Panc1 (cell line): ENCODE data around the gene SMIM33. TPM values are rescaled to one million over a fixed set of nuclear protein-coding genes. Genes with fewer than 3 reads are reported as not detected.

Experiments
- ATAC-seq: fragments of 200-7000 bp; cut with Tn5 transposase; 2 replicates; pipeline ENCODE4 v1.9.1; 2020; ENCODE audit warnings: mild to moderate bottlenecking, moderate library complexity
- BruUV-seq: library from RNA; stranded (reverse); fragments of 400-500 nt; replicated peaks from 2 replicates; lab custom pipeline; 2021; lab: Mats Ljungman, UMichigan
- CTCF ChIA-PET: fragments of 300-600 bp; sonication (Branson Sonifier 250); formaldehyde crosslinking; loops from one replicate; lab custom pipeline; 2022; ENCODE audit warnings: antibody characterized with exemption; lab: Charles Lee
- POLR2A ChIA-PET: fragments of 300-600 bp; sonication (Branson Sonifier 250); formaldehyde crosslinking; loops from one replicate; lab custom pipeline; 2022; ENCODE audit warnings: antibody characterized with exemption; lab: Charles Lee
- DNase-seq: peaks from one replicate; pipeline ENCODE4 v3.0.0-alpha.2; 2010; ENCODE audit warnings: low read depth, low spot score
- H3K27ac ChIP-seq: 2 replicates; pipeline ENCODE4 v1.5.1; 2011; ENCODE audit warnings: mild to moderate bottlenecking, low read length, inconsistent platforms
- H3K27me3 ChIP-seq: fragments of 200-500 bp; sonication (Bioruptor generic); 2 replicates; pipeline ENCODE4 v1.6.0; 2014; ENCODE audit warnings: low read length, inconsistent platforms; ENCODE audit not compliant: control insufficient read depth, insufficient read depth
- H3K36me3 ChIP-seq: fragments of 200-500 bp; sonication (Bioruptor generic); 2 replicates; pipeline ENCODE4 v1.5.1; 2014; ENCODE audit warnings: inconsistent platforms, mild to moderate bottlenecking, low read length, moderate library complexity; ENCODE audit not compliant: control insufficient read depth, insufficient read depth
- H3K4me1 ChIP-seq: 2 replicates; pipeline ENCODE4 v1.5.1; 2011; ENCODE audit warnings: inconsistent platforms, mild to moderate bottlenecking, low read length, moderate library complexity; ENCODE audit not compliant: control insufficient read depth, insufficient read depth
- H3K4me3 ChIP-seq, 2 experiments: 2 replicates each; pipeline ENCODE4 v1.5.1; 2011 to 2012; ENCODE audit warnings: low read depth in 2 of 2, low read length in 2 of 2, mild to moderate bottlenecking in 2 of 2, inconsistent platforms in 1 of 2, moderate library complexity in 1 of 2
- H3K9me3 ChIP-seq: fragments of 200-500 bp; sonication (Bioruptor generic); 2 replicates; pipeline ENCODE4 v1.5.1; 2014; ENCODE audit warnings: low read depth, mild to moderate bottlenecking, inconsistent platforms, low read length, moderate library complexity; ENCODE audit not compliant: control insufficient read depth, insufficient read depth
- CTCF ChIP-seq: fragments of 450-650 bp; IDR thresholded peaks from 2 replicates; pipeline ENCODE4 v1.5.1; 2017; ENCODE audit warnings: mild to moderate bottlenecking
- POLR2AphosphoS5 ChIP-seq: IDR thresholded peaks from 2 replicates; pipeline ENCODE4 v1.6.1; 2012; ENCODE audit warnings: mild to moderate bottlenecking, low read depth, low read length, moderate library complexity
- REST ChIP-seq, 2 experiments: IDR thresholded peaks; 2 replicates each; pipeline ENCODE4 v1.6.1; 2011 to 2012; ENCODE audit warnings: low read depth in 2 of 2, control low read depth in 1 of 2, low read length in 1 of 2, mild to moderate bottlenecking in 1 of 2, moderate library complexity in 1 of 2; ENCODE audit not compliant: insufficient read depth in 1 of 2
- SIN3A ChIP-seq: IDR thresholded peaks from 2 replicates; pipeline ENCODE4 v1.6.1; 2012; ENCODE audit warnings: low read depth, mild to moderate bottlenecking, low read length, moderate library complexity, borderline replicate concordance; ENCODE audit not compliant: insufficient read depth
- TCF7L2 ChIP-seq: IDR thresholded peaks from 2 replicates; pipeline ENCODE4 v1.6.1; 2011; ENCODE audit warnings: mild to moderate bottlenecking, low read depth, low read length, inconsistent platforms
- in situ Hi-C: cut with HindIII; loops from 2 replicates; pipeline ENCODE4 v1.10.0; 2016; ENCODE audit warnings: low sequenced_read_pairs, low pct_unique_long_range_greater_than_20kb
- intact Hi-C: fragments of 100-400 bp; cut with micrococcal nuclease; formaldehyde crosslinking; loops from one replicate; pipeline ENCODE4 v1.10.0; 2022; ENCODE audit not compliant: unreplicated experiment
- total RNA-seq: library from RNA; stranded (reverse); gene quantifications from one replicate; pipeline ENCODE4 v1.2.1, GENCODE V29; 2021; ENCODE audit not compliant: unreplicated experiment

SMIM33 gene
- total RNA-seq, 1 experiment from 2014 or later: not detected

GRCh38 chr5:139461698-139462097, 9.1 kb upstream of the SMIM33 start:
- H3K27ac ChIP-seq: no peak overlapping the region
- TF ChIP-seq SIN3A (no peak), CTCF (no peak), REST (IDR thresholded peaks at IDR 0.05; ENCODE audit: insufficient read depth in 1 of 2, low read depth in 2 of 2, low read length in 1 of 2) (no peak), TCF7L2 (no peak), POLR2AphosphoS5 (no peak)
- no peaks in the 10 kb centered on the region for H3K36me3 ChIP-seq
- H3K9me3 ChIP-seq: no peaks in the 10 kb centered on the region
- H3K27me3 ChIP-seq: no peaks in the 10 kb centered on the region
- ChIA-PET CTCF (no interaction called here), POLR2A (interaction anchor here (0.6 kb wide), 1 partner anchor 13 kb away, joined by 13 read pairs; no protein-coding TSS in a partner anchor)
- in situ Hi-C loops: no loop called here
- H3K4me1 ChIP-seq: no peaks in the 10 kb centered on the region
- no TSS peak for BruUV-seq
- intact Hi-C loops: no loop called here
- ATAC-seq: peak; percentile 59; the same call in 1 of the 2 replicates
- DNase-seq: no peak
- no peak overlapping the region for H3K4me3 ChIP-seq

GRCh38 chr5:139462586-139463276, 8.1 kb upstream of the SMIM33 start, which contains the start of gene ECSCR:
TSS of gene ECSCR (minus strand) at chr5:139462743. CDS start at chr5:139462670, 73 bp downstream.
- H3K27ac ChIP-seq: no peak within 1 kb of the TSS
- no TSS peak for BruUV-seq

More at GRCh38 chr5:139462586-139463276, 8.1 kb upstream of the SMIM33 start, which contains the start of gene ECSCR:
- H3K4me3 ChIP-seq: no peak within 1 kb of the TSS
- H3K9me3 ChIP-seq: no peaks in the 10 kb centered on the region
- POLR2A ChIA-PET: no interaction called here
- no peak for TF ChIP-seq SIN3A
- TF ChIP-seq REST (IDR thresholded peaks at IDR 0.05; ENCODE audit: insufficient read depth in 1 of 2, low read depth in 2 of 2, low read length in 1 of 2): no peak
- no peak for TF ChIP-seq CTCF
- TF ChIP-seq POLR2AphosphoS5: no peak
- no peak for TF ChIP-seq TCF7L2
- no peaks in the 10 kb centered on the region for H3K27me3 ChIP-seq
- 0 out of 2 replicates have a peak, but pooled peaks have one; percentile 14 for ATAC-seq
- H3K36me3 ChIP-seq: no peaks in the 10 kb centered on the region
- intact Hi-C loops (no loop called here), in situ Hi-C loops (no loop called here)
- no peaks in the 10 kb centered on the region for H3K4me1 ChIP-seq
- no peak for DNase-seq
- CTCF ChIA-PET: interaction anchor here (0.6 kb wide), 1 partner anchor 40 kb away, joined by 4 read pairs; no protein-coding TSS in a partner anchor
